ENCODE measurements around the gene SLC35E1.
A peak's percentile ranks its signal among the peaks of the same experiment; 100 is the strongest.

Gene SLC35E1

DNA sequence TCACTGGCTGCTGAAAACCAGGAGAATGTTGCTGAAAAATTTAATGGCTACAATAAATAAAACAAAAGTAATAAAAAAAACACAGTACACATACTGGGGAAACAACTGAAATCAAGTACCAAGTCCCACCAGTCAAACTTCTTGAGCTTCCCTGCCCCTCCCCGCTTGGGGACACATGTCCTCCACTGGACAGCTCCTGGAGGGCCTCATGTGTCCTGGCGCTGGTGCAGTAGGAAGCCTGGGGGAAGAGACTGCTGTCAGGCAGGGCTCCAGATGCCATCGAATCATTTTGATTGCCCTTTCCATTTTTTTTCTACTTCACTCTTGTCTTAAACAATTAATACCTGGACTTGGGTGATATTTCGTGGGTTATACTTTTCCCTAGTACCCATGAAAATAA lies 26.6 kb upstream of the SLC35E1 start:
- Histone ChIP-seq H3K9me3 (ENCODE audit: low read length) (no peaks in the 10 kb centered on the region), H3K79me2 (ENCODE audit: insufficient read depth, low read length) (peaks cover 79% of the 10 kb centered on the region), H3K27ac (ENCODE audit: low read depth, low read length, poor library complexity, severe bottlenecking) (peak overlapping the region; percentile 64), H2AFZ (ENCODE audit: low read length) (no peak overlapping the region), H3K4me1 (ENCODE audit: insufficient read depth, low read length, severe bottlenecking) (peaks cover 86% of the 10 kb centered on the region), H3K9me2 (ENCODE audit: low read depth, low read length) (no peaks in the 10 kb centered on the region), H4K20me1 (ENCODE audit: insufficient read depth, low read length) (no peaks in the 10 kb centered on the region), H3K4me2 (ENCODE audit: low read length) (no peak overlapping the region), H3F3A (ENCODE audit: insufficient read depth, low read length) (no peaks in the 10 kb centered on the region), H3K27me3 (ENCODE audit: insufficient read depth, low read length) (no peaks in the 10 kb centered on the region), H3K36me3 (ENCODE audit: insufficient read depth, low read length) (peaks cover 8% of the 10 kb centered on the region; the same call in 1 of the 2 replicates), H3K4me3 (ENCODE audit: low read depth, low read length, poor library complexity, severe bottlenecking) (no peak overlapping the region), H3K9ac (ENCODE audit: low read length) (no peak overlapping the region)
- no peak for TF ChIP-seq CTCF (IDR thresholded peaks at IDR 0.05; ENCODE audit: low read length)
- TF ChIP-seq EZH2 (IDR thresholded peaks at IDR 0.05; ENCODE audit: borderline replicate concordance, low read length): no peak

DNA sequence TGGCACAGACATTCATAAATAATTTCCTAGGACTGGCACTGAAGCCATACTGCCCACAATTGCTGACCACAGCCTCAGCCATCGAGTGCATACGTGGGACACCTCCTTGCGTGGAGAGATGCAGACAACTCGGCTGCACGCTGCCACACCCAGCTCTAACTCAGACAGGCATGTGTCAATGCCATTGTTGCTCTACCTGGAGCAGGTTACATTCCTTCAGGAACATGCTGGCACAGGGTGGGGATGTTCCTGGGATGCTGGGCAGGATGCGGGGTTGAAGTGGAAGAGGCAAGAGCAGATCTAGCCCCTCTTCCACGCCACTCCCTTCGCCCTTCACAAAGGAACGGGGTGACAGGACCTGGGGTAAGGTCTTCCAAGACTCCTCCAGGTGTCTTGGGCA lies 24.2 kb upstream of the SLC35E1 start:
- no peaks in the 10 kb centered on the region for H3F3A ChIP-seq (ENCODE audit: insufficient read depth, low read length)
- H3K9me3 ChIP-seq (ENCODE audit: low read length): no peaks in the 10 kb centered on the region
- no peak overlapping the region for H2AFZ ChIP-seq (ENCODE audit: low read length)
- no peaks in the 10 kb centered on the region for H3K36me3 ChIP-seq (ENCODE audit: insufficient read depth, low read length)
- no peak overlapping the region for H3K27ac ChIP-seq (ENCODE audit: low read depth, low read length, poor library complexity, severe bottlenecking)
- TF ChIP-seq CTCF (IDR thresholded peaks at IDR 0.05; ENCODE audit: low read length): no peak
- no peak overlapping the region for H3K9ac ChIP-seq (ENCODE audit: low read length)
- H3K4me1 ChIP-seq (ENCODE audit: insufficient read depth, low read length, severe bottlenecking): peaks cover 93% of the 10 kb centered on the region
- no peaks in the 10 kb centered on the region for H4K20me1 ChIP-seq (ENCODE audit: insufficient read depth, low read length)
- no peaks in the 10 kb centered on the region for H3K9me2 ChIP-seq (ENCODE audit: low read depth, low read length)
- H3K4me3 ChIP-seq (ENCODE audit: low read depth, low read length, poor library complexity, severe bottlenecking): no peak overlapping the region
- H3K4me2 ChIP-seq (ENCODE audit: low read length): no peak overlapping the region
- H3K79me2 ChIP-seq (ENCODE audit: insufficient read depth, low read length): peaks cover 74% of the 10 kb centered on the region
- H3K27me3 ChIP-seq (ENCODE audit: insufficient read depth, low read length): no peaks in the 10 kb centered on the region

GRCh38 chr19:16595097-16595496 lies 22.9 kb upstream of the SLC35E1 start:
- Histone ChIP-seq H3K4me2 (ENCODE audit: low read length) (peak overlapping the region; percentile 49; the same call in 1 of the 2 replicates), H3K79me2 (ENCODE audit: insufficient read depth, low read length) (peaks cover 63% of the 10 kb centered on the region), H3K9me2 (ENCODE audit: low read depth, low read length) (no peaks in the 10 kb centered on the region), H3K9me3 (ENCODE audit: low read length) (no peaks in the 10 kb centered on the region), H3K4me1 (ENCODE audit: insufficient read depth, low read length, severe bottlenecking) (peaks cover 98% of the 10 kb centered on the region), H3K9ac (ENCODE audit: low read length) (no peak overlapping the region; the same call in 1 of the 2 replicates), H3K27me3 (ENCODE audit: insufficient read depth, low read length) (no peaks in the 10 kb centered on the region), H3F3A (ENCODE audit: insufficient read depth, low read length) (no peaks in the 10 kb centered on the region), H3K36me3 (ENCODE audit: insufficient read depth, low read length) (no peaks in the 10 kb centered on the region), H3K27ac (ENCODE audit: low read depth, low read length, poor library complexity, severe bottlenecking) (peak overlapping the region; percentile 76), H2AFZ (ENCODE audit: low read length) (no peak overlapping the region), H3K4me3 (ENCODE audit: low read depth, low read length, poor library complexity, severe bottlenecking) (no peak overlapping the region), H4K20me1 (ENCODE audit: insufficient read depth, low read length) (no peaks in the 10 kb centered on the region)
- TF ChIP-seq CTCF (IDR thresholded peaks at IDR 0.05; ENCODE audit: low read length) (no peak), EZH2 (IDR thresholded peaks at IDR 0.05; ENCODE audit: borderline replicate concordance, low read length) (no peak)

Measured in OCI-LY1 (cell line).